GM11168 (cell line): ENCODE measurements around the gene ITIH3.

Source experiments
- in situ Hi-C: fragments of 300-500 bp; cut with MboI; formaldehyde crosslinking; loops from one replicate; pipeline ENCODE4 v1.12.0; 2022; ENCODE audit warnings: low sequenced_read_pairs; ENCODE audit not compliant: unreplicated experiment

The ITIH3 gene

DNA sequence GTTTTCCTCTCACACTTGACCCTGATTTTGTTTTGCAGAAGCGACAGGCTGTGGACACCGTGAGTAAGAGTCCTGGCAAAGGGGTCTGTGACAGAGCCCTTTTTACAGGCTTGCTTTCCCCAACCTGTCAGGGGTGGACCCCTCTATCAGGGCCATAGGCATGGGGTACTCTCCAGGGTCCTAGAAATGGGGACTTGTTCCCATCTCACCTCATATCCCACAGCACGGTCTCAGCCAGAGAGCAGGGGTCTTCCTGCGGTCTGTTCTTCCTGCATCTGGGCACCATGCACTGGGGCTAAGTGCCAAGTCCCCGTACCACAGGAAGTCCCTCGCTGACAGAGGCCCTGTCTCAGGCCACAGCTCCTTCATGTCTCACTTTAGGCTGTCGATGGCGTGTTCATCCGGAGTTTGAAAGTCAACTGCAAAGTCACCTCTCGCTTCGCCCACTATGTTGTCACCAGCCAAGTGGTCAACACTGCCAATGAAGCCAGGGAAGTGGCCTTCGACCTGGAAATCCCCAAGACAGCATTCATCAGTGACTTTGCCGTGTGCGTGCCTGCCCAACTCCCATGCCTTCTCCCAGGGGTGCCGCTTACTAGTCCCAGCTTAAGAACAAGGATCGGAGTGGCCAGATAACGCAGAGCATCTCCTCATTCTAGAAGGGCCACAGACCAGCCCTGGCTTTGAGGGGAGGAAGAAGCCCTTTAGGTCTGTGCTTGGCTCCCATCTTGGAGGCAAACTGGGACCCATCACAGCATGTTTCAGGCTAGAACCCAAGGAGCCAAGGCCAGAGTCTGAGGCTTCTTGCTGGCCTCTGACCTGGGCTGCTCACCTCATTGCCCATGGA is 16.4 kb upstream of the ITIH3 start:
- in situ Hi-C loops: no loop called here

GRCh38 chr3:52779011-52779836 is 15.4 kb upstream of the ITIH3 start:
- in situ Hi-C loops: no loop called here

- in situ Hi-C loops: no loop called here
Measured at GRCh38 chr3:52779837-52780585, 14.6 kb upstream of the ITIH3 start.

- in situ Hi-C loops: no loop called here
Measured at GRCh38 chr3:52781741-52782140, 12.9 kb upstream of the ITIH3 start.

DNA sequence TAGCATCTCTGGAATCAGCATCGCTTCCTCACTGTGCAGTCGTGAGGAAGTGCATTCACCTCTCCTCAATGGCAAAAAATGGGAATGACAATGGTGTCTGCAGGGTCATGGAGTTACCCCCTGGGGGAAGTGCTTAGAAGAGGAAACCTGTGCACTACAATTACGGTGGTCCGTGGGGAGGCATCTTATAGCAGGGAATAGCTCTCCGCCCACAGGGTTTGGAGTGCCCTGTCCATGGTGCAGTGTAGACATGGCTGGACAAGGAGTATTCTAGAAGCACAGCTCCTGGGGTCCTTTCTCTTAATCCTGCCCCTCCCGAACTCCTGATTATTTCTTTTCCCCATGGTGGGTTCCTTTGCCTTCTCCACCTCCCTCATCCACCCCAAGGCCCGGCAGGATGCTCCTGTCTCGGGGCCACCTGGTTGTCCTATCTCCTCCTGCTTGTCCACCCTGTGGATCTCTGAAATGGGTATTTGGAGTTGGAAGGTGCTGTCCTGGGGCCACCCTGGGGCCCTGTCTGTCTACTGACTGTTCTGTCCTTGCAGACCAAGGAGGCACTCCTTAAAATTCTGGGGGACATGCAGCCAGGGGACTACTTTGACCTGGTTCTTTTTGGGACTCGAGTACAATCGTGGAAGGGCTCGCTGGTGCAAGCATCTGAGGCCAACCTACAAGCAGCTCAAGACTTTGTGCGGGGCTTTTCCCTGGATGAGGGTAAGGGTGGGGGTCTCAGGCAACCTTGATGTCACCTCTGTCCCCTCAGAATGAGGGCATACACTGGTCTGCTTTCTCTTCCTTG is 12.0 kb upstream of the ITIH3 start:
- in situ Hi-C loops: no loop called here

GRCh38 chr3:52783211-52783555 is 11.4 kb upstream of the ITIH3 start:
- in situ Hi-C loops: no loop called here

- in situ Hi-C loops: no loop called here
Measured at GRCh38 chr3:52784021-52784621, 10.5 kb upstream of the ITIH3 start.

DNA sequence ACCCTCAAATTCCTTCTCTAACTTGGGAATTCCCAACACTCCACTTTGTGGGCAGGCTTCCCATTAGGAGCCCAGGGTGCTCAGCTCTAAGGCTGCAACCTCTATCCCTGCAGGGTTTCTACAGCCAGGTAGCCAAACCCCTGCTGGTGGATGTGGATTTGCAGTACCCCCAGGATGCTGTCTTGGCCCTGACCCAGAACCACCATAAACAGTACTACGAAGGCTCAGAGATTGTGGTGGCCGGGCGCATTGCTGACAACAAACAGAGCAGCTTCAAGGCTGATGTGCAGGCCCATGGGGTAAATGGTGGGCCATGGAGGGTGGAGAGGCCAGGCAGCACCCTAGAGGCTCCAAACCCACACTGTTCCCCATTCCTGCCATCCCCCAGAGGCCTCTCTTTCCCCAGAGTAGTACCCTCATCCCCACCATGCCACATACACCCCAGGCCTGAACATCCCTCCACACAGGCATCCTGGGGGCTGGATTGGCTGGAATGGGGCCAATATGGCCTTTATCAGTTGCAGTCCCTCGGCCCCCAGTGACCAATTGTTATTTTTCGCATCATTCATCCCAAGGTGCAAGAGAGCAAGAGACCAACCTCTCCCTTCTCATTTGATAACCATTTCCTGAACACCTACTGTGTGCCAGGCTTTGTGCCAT is 9.5 kb upstream of the ITIH3 start:
- in situ Hi-C loops: no loop called here

DNA sequence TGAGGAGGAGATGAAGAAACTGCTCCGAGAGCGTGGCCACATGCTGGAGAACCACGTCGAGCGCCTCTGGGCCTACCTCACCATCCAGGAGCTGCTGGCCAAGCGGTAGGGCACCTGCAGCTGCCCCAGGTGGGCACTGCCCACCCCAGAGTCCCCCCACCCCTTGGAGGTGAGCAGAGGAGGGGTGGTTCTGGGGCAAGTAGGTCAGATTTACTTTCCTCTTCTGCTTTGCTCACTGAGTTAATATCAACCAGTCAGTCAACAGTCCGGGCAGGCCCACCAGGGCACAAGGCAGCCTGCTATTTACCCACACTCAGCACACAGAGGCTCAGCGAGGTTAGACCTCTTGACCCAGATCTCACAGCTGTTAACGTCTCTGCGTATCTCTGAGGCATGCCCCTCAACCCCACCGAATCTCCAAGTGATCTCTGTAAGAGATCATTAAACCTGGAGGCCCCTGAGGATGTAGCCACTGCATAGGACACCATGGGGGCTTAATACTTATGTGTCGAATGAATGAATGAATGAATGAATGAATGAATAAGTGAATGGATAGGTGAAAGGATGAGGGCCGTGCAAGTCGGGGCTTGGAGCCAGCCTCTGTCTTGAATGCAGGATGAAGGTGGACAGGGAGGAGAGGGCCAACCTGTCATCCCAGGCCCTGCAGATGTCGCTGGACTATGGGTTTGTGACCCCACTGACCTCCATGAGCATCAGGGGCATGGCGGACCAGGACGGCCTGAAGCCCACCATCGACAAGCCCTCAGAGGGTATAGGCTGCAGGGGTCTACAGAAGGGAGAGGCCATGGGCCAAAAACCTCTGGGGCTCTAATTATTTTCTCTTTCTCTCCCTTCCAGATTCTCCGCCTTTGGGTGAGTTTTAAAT is 8.0 kb upstream of the ITIH3 start:
- in situ Hi-C loops: no loop called here

GRCh38 chr3:52787246-52787645 is 7.3 kb upstream of the ITIH3 start:
- in situ Hi-C loops: no loop called here

DNA sequence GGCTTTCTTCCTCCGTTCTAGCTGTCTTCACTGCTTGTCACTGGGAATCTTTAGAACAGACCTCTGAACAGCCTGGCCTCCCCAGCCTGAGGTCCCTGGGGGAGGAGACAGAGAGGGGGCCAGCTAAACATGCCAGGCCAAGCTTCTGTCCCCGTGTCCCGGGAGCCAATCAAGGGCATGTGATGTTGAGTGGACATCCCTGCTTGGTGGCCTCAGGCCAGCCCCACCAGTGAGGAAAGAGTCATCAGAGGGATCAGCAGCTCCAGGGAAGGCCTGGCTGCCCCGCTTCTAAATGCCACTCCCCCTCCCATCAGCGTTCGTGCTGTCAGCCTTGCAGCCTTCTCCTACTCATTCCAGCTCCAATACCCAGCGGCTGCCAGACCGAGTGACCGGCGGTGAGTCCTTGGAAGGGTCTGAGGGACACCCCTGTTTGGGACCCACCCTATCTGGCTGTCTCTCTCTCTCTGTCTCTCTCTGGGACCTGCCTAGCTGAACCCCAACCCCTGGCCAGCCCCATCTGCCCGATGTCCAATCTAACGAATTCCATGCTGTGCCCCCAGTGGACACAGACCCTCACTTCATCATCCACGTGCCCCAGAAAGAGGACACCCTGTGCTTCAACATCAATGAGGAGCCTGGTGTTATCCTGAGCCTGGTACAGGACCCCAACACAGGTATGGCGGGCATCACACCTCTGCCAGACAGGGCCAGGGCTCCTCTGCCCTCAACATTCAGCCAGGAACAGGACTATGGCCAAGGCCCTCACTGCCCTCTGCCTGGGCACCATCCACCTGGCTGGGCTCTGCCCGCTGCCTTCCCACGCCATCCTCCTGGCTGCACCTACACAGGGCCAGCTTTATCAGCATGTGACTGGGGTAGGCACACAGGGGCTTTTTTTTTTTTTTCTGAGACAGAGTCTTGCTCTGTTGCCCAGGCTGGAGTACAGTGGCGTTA is 6.6 kb upstream of the ITIH3 start:
- in situ Hi-C loops: no loop called here

DNA sequence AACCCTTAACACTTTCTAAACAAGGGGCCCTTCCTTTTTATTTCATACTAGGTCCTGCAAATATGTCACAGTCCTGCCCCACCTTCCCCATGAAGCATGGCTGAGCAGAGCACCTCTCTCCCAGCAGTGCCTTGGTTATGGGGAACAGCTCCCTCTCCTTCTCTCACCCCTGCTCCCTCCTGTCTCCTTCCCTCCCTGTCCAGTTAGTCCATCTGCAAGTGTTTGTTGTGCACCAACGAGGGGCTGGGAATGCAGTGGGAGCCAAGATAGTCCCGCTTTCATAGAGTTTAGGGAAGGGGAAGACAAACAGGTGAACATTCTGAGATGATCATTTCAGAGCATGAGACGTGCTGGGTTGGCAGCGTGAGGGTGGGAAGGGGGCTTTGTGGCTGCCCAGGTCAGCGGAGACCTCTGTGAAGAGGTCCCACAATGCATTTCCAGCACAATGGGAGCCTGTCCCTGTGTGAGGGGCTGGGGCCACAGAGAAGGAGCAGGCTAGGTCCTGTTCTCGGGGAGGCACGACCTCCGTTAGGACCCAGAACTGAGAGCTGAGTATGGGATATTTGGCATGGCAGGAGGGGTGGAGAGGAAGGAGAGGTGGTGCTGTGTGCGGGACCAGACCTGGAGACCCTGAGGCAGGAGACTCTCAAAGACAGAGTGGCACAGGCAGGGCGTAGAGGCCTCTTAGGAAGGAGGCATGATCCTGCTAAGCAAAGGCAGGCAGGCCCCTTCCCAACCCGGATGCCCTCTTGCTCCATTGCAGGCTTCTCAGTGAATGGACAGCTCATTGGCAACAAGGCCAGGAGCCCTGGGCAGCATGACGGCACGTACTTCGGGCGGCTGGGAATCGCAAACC is 5.5 kb upstream of the ITIH3 start:
- in situ Hi-C loops: no loop called here

DNA sequence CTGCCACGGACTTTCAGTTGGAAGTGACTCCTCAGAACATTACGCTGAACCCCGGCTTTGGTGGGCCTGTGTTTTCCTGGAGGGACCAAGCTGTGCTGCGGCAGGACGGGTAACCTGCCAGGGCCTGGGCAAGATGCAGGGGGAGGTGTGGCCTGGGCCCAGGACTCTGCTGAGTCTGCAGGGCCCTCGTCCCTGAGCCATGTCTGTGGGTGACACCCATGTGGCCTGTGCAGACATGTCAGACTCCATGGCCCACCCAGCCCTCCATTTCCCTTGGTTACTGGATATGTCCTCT is 4.9 kb upstream of the ITIH3 start:
- in situ Hi-C loops: no loop called here

- in situ Hi-C loops: no loop called here
Measured at GRCh38 chr3:52790337-52790736, 4.3 kb upstream of the ITIH3 start.

- in situ Hi-C loops: no loop called here
Measured at GRCh38 chr3:52790741-52791140, 3.9 kb upstream of the ITIH3 start.

- in situ Hi-C loops: no loop called here
Measured at GRCh38 chr3:52791366-52791765, 3.2 kb upstream of the ITIH3 start.
